Measurements from ENCODE around the gene PACS1.
A peak's percentile ranks its signal among the peaks of the same experiment; 100 is the strongest.

Gene PACS1

DNA sequence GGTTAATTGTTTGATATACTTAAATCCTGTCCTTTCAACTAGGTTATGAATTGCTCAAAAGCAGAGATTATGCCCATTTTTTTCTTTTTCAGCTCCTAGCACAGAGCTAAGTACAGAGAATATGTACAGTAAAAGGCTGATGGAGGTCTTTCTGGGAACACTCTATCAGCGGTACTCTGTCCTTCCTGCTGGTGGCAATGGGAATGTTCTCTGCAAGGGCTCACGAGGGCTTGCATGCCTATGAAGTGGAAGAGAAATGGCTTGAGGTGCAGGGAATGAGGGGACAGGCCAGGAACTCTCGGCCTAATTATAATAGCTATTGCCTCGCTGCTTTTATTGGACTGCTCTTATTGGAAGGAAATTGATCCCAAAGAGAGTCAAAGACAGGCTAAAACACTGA is 114.7 kb downstream of the PACS1 start:
- DNase-seq (ENCODE audit: low read depth, low spot score), result no peak

DNA sequence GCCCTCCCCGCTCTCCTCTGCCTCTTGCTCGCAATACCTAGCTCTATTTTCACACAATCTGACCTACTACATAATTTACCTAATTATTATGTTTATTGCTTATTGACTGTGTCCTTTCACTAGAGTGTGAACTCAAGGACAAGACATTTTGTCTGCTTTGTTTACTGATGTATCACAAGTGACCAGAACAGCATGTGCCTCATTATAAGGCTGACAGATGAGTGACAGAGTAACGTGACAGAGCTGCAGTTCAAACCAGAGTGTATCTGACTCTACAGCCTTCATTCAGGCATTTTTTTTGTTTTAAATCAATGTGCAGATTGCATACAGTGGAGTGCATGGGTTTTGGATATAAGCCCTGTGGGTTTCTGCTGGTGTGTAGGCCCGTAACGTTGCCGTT is 116.4 kb downstream of the PACS1 start:
- DNase-seq (ENCODE audit: low read depth, low spot score), result no peak

DNA sequence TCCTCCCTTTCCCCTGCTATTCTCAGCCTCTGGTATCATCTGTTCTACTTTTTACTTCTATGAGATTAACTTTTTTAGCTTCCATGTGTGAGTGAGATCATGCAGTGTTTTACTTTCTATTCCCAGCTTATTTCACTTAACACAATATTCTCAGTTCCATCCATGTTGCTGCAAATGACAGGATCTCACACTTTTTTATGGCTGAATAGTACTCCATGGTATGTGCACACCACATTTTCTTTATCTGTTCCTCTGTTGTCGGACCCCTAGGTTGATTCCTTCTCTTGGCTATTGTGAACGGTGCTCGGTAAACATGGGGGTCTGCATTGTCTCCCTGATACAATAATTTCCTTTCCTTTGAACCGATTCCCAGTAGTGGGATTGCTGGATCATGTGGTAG is 117.4 kb downstream of the PACS1 start:
- DNase-seq (ENCODE audit: low read depth, low spot score), result no peak

DNA sequence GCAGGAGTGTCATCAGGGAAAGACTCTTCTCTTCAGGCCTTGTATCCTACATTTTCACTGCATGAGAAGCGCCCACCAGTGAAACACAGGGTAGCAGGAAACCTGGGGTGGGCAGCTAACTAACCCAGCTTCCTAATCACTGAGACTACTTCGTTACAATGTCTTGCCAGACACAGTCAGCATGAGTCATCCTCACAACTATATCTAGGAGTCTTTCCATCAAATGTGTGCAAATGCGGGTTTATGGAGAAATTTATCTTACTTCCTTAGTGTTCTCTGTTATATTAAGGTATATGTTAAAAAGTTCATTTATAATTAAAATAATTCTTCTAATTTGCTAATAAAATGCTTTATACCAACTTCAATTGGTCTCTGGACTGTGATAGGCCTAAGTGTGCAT is 118.5 kb downstream of the PACS1 start:
- DNase-seq (ENCODE audit: low read depth, low spot score), result no peak

DNA sequence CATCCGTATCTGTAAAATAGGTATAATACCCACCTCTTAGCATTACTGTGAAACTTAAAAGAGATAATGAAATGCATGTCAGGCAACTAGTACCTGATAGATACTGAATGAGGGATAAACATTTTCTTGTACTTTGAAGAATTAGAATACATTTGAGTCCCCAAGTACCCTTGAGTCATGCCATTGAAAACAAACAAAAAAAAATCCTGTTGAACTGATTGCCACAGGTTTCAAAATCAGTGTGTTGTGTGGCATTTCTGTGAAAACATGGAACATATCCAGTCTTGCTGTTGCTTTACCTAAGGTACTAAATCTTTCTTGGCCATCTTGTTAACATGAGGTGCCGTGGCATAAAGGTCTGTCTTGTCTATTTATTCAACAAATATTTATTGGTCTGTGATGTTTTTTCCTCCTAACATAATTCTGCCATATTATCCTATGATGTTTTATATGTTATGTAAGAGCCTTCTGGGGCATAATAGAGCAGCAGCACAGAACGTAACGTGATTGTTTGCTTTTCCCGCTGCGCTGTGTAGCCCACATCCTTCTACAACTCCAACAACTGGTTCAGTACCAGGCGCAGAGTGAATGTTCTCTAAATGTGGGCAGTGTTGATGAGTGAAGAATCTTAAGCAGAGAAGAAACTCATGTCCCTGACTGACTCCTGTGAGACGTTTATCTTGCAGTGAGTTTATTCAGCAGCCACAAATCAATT is 119.1 kb downstream of the PACS1 start:
- DNase-seq (ENCODE audit: low read depth, low spot score), result no peak

DNA sequence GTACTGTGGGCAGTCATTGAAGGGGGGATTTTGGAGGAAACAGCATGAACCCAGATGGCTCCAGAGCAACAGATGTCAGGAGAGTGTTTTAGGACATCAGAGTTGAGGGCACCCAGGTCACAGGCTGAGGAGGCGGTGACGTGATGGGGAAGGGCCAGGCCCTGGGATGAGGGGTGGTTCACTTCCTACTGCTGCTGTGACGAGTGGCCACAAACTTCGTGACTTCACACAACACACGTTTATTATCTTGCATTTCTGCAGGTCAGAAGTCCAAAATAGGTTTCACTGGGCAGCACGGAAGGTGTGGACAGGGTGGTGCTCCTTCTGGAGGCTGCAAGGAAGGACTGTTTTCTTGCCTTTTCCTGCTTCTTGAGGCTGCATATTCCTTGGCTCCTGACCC is 120.7 kb downstream of the PACS1 start:
- DNase-seq (ENCODE audit: low read depth, low spot score), result no peak

DNA sequence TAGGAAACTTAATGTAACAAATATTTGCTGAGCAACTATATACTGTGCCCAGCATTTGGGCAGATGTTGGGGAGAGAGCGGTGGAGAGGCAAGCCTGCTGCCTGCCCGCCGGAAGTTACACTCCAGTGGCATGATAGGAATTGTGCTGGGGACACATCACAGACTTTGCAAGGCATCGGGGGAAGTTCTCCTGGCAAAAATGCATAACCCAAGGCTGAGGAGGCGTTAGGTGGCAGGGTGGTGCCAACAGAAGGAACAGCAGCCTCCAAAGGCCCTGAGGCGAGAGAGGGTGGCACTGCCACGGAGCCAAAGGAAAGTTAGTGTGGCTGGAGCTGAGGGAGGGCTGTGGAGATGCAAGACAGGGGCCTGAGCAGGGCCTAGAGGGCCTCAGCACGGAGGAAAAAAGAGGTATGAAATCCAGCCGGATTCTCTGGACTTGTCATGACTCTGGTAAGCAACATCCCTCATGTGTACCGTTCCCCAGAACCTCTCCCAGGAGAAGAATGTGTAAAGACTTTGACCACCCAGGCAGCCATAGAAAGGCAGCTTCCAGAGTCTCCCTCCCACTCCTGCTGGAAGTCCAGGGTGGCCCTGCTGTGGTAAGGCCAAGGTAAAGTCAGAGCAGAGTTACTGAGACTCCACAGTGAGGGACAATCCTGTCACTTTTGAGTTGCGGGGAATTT is 122.2 kb downstream of the PACS1 start:
- no peak for DNase-seq (ENCODE audit: low read depth, low spot score)

DNA sequence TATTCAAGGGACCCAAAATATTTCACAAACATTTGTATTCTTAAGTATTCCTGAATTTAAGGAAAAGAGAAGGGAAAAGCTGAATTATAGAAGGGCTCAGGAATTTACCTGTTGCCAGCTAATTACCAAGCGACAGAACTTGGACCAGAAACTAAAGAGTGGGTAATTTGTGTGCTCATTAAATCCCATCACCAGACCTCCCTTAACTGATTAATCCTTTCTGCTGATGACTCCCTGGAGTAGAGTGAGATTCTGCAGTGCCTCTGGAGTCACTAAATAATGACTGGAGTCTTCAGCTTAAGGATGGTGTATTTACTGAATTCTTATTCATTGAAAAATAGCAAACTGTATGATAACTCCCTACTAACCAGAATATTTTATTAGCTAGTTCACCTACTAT is 124.3 kb downstream of the PACS1 start:
- DNase-seq (ENCODE audit: low read depth, low spot score), result no peak

DNA sequence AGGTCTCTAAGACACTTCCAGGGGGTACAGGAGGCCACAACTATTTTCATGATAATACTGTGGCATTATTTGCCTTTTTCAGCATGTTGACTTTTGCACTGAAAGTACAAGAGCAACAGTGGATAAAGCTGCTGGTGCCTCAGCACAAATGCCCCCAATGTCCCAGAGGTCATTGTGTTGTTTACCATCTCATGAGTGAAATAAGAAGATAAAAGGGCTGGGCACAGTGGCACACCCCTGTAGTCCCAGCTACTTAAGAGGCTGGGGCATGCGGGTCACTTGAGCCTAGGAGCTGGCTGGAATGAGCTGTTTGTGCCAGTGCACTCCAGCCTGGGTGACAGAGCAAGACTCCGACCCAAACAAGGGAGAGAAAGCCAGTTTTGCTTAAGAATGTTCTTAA is 125.8 kb downstream of the PACS1 start:
- DNase-seq (ENCODE audit: low read depth, low spot score), result no peak

DNA sequence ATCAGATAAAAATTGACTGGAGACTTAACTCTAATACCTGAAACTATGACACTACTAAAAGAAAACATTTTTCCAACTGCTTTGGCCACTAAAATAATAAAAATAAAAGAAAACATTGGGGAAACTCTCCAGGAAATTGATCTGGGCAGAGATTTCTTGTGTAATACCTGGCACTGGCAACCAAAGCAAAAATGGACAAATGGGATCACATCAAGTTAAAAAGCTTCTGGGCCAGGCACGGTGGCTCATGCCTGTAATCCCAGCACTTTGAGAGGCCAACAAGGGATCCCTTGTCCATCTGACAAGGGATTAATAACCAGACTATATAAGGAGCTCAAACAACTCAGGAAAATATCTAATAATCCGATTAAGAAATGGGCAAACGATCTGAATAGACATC is 133.8 kb downstream of the PACS1 start:
- DNase-seq (ENCODE audit: low read depth, low spot score), result no peak

DNA sequence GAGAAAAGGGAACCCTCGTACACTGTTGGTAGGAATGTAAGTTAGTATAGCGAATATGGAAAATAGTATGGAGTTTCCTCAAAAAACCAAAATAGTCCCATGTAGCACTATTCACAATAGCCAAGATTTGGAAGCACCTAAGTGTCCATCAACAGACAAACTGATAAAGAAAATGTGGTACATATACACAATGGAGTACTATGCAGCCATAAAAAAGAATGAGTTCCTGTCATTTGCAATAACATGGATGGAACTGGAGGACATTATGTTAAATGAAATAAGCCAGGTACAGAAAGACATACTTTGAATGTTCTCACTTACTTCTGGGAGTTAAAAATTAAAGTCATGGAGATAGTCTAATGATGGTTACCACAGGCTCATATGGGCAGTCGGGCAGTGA is 134.3 kb downstream of the PACS1 start:
- no peak for DNase-seq (ENCODE audit: low read depth, low spot score)

DNA sequence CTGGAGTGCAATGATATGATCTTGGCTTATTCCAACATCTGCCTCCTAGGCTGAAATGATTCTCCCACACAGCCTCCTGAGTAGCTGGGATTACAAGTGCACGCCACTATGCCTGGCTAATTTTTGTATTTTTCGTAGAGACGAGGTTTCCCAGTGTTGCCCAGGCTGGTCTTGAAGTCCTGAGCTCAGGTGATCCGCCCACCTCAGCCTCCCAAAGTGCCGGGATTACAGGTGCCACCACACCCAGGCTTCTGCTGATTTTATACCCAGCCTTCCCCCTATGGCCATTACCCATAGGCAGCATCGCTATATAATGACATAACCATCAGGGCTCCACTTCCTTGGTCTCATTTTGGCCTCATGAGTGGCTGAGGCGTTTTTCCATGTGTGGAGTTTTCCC is 137.7 kb downstream of the PACS1 start:
- DNase-seq (ENCODE audit: low read depth, low spot score), result no peak

DNA sequence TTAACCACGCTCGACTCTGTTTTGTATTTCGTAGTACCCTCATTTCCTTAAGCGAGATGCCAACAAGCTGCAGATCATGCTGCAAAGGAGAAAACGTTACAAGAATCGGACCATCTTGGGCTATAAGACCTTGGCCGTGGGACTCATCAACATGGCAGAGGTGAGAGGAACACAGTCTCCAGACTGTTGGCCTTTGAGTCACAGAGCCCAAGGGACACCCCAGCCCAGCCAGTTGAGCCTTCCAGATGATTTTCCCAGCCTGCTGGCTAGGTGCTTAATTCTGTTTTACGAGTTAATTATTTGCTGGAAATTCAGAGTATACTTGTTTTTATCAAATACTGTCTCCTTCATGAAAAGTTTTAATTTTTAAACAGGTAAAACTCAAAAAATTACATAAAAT is 141.0 kb downstream of the PACS1 start:
- no peak for DNase-seq (ENCODE audit: low read depth, low spot score)

DNA sequence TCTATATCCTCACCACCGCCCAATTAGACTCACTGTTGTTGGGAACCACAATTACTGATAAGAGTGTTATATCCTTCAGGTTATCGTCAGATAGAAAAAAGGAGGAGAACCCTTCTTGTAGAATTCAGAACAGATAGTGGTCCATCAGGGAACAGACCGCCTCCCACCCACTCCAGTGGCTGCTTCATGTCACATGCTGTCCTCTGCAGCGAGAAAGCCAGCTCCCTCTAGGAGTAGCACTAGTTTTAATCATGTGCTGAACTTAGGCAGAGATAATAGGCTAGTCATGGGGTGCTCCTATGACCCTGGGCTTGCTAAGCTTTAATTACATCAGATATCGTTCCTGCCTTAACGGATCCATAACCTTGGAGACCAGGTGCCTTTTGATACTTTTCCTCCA is 146.8 kb downstream of the PACS1 start:
- DNase-seq (ENCODE audit: low read depth, low spot score), result no peak

DNA sequence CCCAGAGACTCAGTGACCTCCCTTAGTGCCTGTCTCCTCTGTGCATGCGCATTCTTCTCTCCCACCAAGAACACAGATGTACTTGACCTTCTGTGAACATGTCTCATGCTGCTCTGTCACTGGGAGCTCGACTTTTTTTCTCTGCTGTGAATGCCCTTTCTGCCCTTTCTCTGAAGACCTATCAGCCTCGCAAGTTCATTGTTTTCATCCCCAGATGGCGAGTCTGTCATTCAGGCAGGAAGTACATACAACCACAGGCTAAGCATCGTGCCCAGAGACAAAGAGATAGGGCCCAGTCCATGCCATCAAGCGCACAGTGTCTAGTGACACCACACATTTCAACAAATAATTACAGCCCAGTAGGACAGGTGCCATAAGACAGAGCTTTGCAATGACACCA is 148.0 kb downstream of the PACS1 start:
- no peak for DNase-seq (ENCODE audit: low read depth, low spot score)

DNA sequence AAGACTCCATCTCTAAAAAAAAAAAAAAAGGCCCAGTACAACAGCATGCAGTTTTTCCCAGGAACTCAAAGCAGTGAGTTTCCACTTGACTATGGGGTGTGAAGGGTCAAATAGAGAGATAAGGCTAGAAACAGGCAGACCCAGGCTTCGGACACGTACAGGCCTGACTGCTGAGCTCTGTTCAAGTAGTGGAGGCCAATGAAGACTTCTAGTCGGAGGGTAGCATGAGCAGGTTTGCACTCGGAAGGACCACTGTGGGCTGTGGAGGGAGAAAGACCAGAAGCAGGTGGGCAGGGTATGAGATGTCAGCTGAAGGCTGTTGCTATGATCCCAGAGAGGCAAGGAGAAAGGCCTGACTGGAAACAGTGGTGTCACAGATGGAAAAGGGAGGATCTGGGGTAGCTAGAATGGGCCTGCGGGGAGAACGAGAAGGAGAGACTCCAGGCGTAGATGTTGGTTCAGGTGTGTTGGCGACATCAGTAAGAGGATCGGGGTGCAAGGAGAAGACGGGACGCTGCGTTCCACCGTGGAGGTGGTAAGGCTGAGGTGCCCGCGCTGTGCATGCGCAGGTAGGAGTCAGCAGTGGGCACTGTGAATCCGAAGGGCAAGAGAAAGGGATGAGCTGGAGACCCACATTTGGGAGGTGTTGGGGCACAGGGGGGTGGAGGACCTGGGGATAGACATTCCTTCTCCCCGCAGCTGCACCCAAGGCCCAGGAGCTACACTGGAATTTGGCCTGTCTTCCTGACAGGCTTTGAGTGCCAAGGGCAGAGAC is 149.0 kb downstream of the PACS1 start:
- no peak for DNase-seq (ENCODE audit: low read depth, low spot score)

DNA sequence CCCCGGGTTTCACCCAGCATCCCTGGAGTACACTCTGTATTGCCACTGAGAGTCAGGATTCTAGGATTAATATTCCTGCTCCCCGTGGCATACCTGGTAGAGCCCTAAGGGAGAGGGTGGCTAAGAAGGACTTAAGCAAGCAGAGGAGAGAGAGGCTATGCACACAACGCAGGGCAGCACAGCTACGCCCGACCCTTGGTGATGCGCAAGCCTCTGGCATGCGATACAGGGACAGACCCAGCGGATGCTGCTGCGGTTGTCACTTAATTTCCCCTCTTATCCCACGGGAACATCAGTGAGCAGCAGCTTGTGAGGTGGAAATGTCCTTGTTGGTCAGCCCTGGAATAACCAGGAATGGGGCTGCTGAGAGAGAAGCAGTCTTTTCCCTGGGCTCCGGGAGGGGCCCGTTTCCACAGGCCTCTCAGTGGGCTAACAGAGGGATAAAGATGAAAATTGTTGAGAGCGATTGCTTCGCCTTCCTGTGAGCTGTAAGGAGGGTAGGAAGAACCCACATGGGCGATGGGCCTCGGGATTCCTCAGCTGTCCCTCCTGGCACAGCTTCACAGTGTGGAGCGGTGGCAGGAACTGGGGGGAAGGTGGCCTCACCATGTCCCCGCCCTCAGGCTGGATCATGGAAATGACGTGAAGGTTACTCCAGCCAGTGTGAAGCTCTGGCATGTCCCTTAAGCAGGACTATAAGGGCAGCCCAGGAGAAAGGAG is 149.9 kb downstream of the PACS1 start:
- no peak for DNase-seq (ENCODE audit: low read depth, low spot score)

DNA sequence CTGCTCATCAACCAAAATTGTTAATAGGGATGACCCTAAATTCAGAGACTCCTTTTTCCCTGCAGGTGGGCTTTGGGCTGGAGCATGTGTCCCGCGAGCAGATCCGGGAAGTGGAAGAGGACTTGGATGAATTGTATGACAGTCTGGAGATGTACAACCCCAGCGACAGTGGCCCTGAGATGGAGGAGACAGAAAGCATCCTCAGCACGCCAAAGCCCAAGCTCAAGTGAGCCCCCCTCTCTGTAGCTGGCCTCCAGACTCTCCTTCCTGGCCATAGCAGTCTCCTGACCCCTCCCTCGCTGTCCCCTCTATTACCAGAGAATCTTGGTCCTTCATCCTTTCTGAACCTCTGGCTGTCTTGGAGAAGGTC is 150.5 kb downstream of the PACS1 start:
- DNase-seq (ENCODE audit: low read depth, low spot score), result no peak

DNA sequence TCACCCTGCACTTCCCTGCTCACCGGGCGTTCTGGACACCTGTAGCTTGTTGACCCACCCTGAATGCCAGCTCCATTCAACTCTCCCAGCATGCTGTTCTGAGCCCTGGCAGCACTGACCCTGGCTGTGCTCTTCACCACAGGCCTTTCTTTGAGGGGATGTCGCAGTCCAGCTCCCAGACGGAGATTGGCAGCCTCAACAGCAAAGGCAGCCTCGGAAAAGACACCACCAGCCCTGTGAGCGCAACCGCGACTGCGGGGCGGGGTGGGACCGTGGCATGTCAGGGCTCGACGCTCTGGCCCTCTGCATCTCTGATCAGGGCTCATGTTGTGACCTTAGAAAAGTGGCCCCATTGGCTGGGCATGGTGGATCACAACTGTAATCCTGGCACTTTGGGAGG is 150.9 kb downstream of the PACS1 start:
- no peak for DNase-seq (ENCODE audit: low read depth, low spot score)

DNA sequence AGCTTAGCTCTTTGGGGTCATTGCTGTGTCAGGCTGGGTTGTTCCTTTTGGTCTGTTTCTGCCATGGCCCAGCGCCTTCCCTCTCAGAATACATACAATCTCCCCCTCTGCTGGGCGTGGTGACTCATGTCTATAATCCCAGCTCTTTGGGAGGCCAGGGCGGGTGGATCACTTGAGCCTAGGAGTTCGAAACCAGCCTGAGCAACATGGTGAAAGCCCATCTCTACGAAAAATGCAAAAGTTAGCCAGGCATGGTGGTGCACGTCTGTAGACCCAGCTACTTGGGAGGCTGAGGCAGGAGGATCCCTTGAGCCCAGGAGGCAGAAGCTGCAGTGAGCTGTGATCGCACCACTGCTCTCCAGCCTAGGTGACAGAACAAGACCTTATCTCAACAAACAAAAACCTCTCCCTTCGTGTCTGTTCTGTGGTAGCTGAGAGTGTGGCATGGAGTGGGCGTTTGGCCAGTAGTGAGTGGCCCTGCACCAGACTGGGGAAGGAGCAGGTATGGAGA is 151.7 kb downstream of the PACS1 start:
- DNase-seq (ENCODE audit: low read depth, low spot score), result no peak

DNA sequence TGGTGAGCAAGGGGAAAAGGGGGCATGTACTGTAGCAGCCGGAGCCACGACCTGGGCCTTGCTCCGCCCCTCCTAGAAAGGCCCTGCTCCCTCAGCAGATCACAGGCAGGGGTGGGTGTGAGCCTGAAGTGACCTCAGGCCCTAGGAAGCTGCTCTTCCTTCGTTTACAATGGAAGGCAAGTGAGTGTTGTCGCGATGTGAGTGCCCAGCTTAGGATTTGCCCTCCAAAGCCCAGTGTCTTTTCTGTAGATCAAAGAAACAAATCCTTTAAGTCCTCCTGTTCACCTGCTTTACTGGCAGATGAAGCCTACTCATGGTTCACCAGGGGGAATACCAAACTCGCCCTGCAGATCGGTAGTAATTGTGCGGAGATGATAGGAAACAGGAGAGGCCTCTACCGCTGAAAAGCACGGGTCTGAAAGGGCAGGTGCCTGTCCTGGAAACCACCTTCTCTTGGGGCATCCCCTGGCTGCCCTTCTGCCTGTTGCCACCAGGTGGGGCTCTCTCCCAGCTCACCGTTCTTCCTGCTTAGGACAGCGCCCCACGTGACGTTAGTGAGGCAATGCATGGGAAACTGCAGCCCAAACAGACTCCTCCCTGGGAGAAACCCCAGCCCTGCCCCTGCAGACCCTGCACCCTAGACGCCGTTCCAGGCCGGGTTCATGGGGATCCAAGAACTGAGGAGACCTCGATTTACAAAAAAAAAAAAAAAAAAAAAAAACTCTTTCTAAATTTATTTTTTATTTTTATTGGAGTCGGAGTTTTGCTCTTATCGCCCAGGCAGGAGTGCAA is 152.5 kb downstream of the PACS1 start:
- peak; percentile 84 for DNase-seq (ENCODE audit: low read depth, low spot score)

Data from activated CD4-positive, CD25-positive, alpha-beta regulatory T cell treated with anti-CD3 and anti-CD28 coated beads, Interleukin-2, amount 50 U/mL, for 16 hours (primary cell).